Fibroblast of pulmonary artery (primary cell): ENCODE measurements around the gene VANGL1.

Experiments
- DNase-seq: peaks from one replicate; pipeline ENCODE4 v3.0.0-alpha.2; 2010; ENCODE audit warnings: low read depth
- H3K4me3 ChIP-seq: replicated peaks from 2 replicates; pipeline ENCODE4 v1.5.1; 2011; ENCODE audit warnings: low read depth, mild to moderate bottlenecking, control low read depth, low read length, moderate library complexity
- TF ChIP-seq, protein P1 (sequence below): IDR thresholded peaks from 2 replicates; pipeline ENCODE4 v1.5.1; 2011; ENCODE audit warnings: mild to moderate bottlenecking, control low read depth, low read length, inconsistent platforms; ENCODE audit errors: missing control alignments

VANGL1 gene

DNA sequence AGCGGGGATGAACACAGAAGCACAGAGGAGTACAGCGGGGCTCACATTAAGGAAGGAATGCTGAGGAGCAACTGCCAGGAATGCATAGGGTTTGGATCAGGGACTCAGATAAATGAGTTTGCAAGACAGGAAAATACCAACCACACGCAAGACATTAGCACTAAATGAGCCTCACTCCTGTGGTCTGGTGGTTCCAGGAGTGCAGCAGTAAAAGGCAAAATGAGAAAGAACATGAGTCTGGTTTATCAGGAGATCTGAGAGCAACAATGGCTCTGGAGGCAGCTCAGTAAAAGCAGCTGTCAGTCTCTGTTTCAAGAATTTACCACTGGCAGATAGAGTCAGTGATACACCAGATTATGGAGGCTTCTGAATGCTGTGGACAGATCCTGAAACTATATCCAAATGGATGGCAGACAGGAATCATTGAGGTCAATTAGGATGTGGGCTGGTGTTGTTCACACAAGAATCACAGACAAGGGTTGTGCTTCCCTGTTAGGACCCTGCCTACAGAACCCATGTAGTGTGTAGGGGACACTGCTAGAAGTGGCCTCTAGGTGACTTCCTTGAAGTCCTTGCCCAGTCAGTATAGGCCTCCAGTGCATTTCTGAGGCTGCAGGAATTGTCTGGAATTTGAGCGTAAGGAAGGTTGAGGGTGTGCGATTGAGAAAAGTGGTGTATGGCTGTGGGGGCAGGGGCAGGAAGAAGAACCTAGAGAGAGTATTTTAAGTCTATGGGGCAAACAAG is 76.4 kb downstream of the VANGL1 start:
- DNase-seq: no peak
- TF ChIP-seq, protein P1, sequence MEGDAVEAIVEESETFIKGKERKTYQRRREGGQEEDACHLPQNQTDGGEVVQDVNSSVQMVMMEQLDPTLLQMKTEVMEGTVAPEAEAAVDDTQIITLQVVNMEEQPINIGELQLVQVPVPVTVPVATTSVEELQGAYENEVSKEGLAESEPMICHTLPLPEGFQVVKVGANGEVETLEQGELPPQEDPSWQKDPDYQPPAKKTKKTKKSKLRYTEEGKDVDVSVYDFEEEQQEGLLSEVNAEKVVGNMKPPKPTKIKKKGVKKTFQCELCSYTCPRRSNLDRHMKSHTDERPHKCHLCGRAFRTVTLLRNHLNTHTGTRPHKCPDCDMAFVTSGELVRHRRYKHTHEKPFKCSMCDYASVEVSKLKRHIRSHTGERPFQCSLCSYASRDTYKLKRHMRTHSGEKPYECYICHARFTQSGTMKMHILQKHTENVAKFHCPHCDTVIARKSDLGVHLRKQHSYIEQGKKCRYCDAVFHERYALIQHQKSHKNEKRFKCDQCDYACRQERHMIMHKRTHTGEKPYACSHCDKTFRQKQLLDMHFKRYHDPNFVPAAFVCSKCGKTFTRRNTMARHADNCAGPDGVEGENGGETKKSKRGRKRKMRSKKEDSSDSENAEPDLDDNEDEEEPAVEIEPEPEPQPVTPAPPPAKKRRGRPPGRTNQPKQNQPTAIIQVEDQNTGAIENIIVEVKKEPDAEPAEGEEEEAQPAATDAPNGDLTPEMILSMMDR: no peak
- H3K4me3 ChIP-seq: no peak overlapping the region

DNA sequence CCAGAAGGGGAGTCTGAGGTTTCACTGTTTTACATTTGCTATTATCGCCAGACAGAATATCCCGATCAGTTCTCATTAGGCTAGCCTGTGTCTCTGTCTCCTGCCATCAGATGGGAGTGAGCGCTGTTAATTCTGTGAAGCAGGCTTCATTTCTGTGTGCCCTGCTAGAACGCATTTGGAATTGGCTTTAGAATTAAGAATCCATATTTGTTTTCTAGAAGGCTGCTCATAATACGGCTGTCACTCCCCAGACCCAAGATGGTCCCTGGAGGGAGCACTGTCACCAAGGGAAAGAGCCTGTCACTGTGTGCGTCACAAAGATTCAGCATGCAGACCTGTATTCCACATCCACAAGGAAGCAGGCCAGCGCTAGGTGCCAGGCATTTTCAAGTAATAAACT is 77.5 kb downstream of the VANGL1 start:
- H3K4me3 ChIP-seq: no peak overlapping the region
- DNase-seq: no peak
- TF ChIP-seq, protein P1: no peak

DNA sequence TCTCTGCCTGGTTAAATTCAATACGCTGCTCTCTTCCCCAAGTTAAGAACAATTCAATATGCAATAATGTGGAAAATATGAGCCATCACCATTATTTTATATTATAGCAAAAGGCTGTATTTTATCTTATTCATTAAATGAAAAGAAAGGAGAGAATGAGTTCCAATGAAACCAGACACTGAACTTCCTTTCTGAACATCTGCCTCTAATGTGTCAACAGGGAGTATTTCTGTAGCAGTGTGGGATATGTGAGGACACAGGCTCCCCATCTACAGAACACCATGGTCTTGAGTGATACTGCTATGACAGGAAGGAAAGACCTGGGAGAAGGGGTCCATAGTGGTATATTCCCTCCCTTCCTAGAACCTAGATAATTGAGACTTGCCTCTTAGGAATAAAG is 80.5 kb downstream of the VANGL1 start:
- no peak overlapping the region for H3K4me3 ChIP-seq
- no peak for DNase-seq
- TF ChIP-seq, protein P1: no peak

DNA sequence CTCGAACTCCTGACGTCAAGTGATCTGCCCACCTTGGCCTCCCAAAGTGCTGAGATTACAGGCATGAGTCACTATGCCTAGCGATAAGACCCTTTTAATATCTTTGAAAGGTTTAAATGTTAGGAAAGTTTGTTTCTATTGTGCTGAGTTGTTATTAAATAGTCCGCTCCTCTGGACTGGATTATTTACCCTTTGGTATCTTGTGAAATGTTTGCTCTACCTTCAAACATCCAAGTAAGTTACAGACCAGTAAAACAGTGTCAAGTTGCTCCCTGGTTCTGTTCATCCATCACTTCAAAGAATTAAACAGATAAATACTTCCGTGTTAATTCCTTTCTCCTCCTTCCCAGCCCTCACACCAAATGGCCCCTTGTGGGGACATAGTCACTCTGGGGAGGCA is 82.0 kb downstream of the VANGL1 start:
- TF ChIP-seq, protein P1: no peak
- no peak for DNase-seq
- H3K4me3 ChIP-seq: no peak overlapping the region

DNA sequence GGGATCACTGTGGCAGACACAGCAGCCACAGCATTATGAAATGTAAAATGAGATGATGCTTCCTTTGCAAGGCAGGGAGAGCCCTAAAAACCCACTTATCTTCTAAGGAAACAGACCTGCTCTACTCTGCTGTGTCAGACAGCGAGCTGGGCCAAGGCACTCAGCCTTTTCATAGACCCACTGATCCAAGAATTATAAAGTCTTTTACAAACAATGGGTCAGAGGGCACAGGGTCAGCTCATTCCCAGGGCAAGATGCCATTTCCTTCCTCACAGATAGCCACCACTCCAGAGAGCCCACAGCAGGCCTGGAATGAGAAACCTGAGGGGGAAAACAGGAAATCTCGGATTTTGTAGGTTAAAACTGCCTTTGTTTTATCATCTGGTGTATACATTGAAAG is 83.8 kb downstream of the VANGL1 start:
- peak; percentile 10 for DNase-seq
- TF ChIP-seq, protein P1: no peak
- H3K4me3 ChIP-seq: no peak overlapping the region

- TF ChIP-seq, protein P1: no peak
- no peak overlapping the region for H3K4me3 ChIP-seq
- DNase-seq: no peak
Measured at GRCh38 chr1:115726161-115726560, 84.4 kb downstream of the VANGL1 start.

DNA sequence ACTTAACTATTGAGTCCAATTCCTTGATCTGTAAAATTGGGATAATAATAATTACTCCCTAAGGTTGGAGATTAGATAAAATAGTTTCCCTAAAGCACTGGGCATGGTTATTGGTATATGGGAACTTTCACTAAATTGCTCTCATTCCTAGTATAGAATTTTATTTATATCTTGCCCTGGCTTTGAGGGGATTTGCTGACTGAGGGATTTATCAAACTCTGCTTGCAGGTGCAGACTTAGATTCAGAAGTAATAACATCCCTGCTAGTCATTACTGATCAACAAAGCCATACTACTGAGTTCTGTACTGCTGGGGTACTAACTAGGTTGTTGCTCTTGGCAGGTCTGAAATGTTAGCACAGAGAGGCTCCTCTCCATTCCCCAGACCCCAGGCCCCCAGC is 84.8 kb downstream of the VANGL1 start:
- TF ChIP-seq, protein P1: no peak
- H3K4me3 ChIP-seq: no peak overlapping the region
- DNase-seq: no peak
